CD4-positive, alpha-beta T cell treated with Interferon alpha-2 for 1 hour (primary cell): Measurements from ENCODE around the gene AKAP6.
"Not testable (repeated sequence)": the region's sequence is repeated elsewhere in the genome, so short reads cannot be mapped to it uniquely, and the experiment has no call there.

ENCODE experiments used
- DNase-seq, 2 donors: peaks; one replicate each; pipeline ENCODE4 v3.0.0-alpha.2; 2020 to 2022

Gene AKAP6

GRCh38 chr14:32785585-32785984 lies 456.5 kb downstream of the AKAP6 start:
- no peak for DNase-seq

GRCh38 chr14:32786886-32787285 lies 457.8 kb downstream of the AKAP6 start:
- DNase-seq, result no peak

GRCh38 chr14:32793033-32793432 lies 463.9 kb downstream of the AKAP6 start:
- not testable (repeated sequence) for DNase-seq

GRCh38 chr14:32800320-32800719 lies 471.2 kb downstream of the AKAP6 start:
- no peak for DNase-seq

GRCh38 chr14:32802295-32802694 lies 473.2 kb downstream of the AKAP6 start:
- no peak for DNase-seq

- DNase-seq, result no peak
Measured at GRCh38 chr14:32805979-32806378, 476.9 kb downstream of the AKAP6 start.

- DNase-seq, result no peak
Measured at GRCh38 chr14:32808644-32809043, 479.5 kb downstream of the AKAP6 start.

- no peak for DNase-seq
Measured at GRCh38 chr14:32809255-32809654, 480.2 kb downstream of the AKAP6 start.

GRCh38 chr14:32813401-32813800 lies 484.3 kb downstream of the AKAP6 start:
- no peak for DNase-seq

- no peak for DNase-seq
Measured at GRCh38 chr14:32814721-32815120, 485.6 kb downstream of the AKAP6 start.

- DNase-seq, result no peak
Measured at GRCh38 chr14:32816588-32816987, 487.5 kb downstream of the AKAP6 start.

- no peak for DNase-seq
Measured at GRCh38 chr14:32817780-32818179, 488.7 kb downstream of the AKAP6 start.

GRCh38 chr14:32818581-32818980 lies 489.5 kb downstream of the AKAP6 start:
- DNase-seq, result no peak

GRCh38 chr14:32820181-32820580 lies 491.1 kb downstream of the AKAP6 start:
- DNase-seq, result no peak

- DNase-seq, result no peak
Measured at GRCh38 chr14:32820682-32821081, 491.6 kb downstream of the AKAP6 start.

- DNase-seq, result no peak
Measured at GRCh38 chr14:32821964-32822653, 493.0 kb downstream of the AKAP6 start.

- no peak for DNase-seq
Measured at GRCh38 chr14:32823706-32824105, 494.6 kb downstream of the AKAP6 start.

GRCh38 chr14:32824195-32824594 lies 495.1 kb downstream of the AKAP6 start:
- no peak for DNase-seq

- DNase-seq, result no peak
Measured at GRCh38 chr14:32825058-32825457, 496.0 kb downstream of the AKAP6 start.

GRCh38 chr14:32826404-32827082 lies 497.4 kb downstream of the AKAP6 start:
- DNase-seq, result no peak

GRCh38 chr14:32827514-32827913 lies 498.4 kb downstream of the AKAP6 start:
- no peak for DNase-seq

GRCh38 chr14:32835924-32836323 lies 506.8 kb downstream of the AKAP6 start:
- DNase-seq, result no peak

GRCh38 chr14:32841698-32842097 lies 512.6 kb downstream of the AKAP6 start:
- no peak for DNase-seq

- DNase-seq, result no peak
Measured at GRCh38 chr14:32846821-32847365, 517.8 kb downstream of the AKAP6 start.
